KOPT-K1 (cell line): ENCODE results near the gene TBC1D22A.

ENCODE experiments used
- H3K27ac ChIP-seq: fragments of 200-600 bp; sonication (generic); 2 replicates; pipeline ENCODE4 v1.5.1; 2016; ENCODE audit warnings: antibody characterized with exemption, mild to moderate bottlenecking, low read depth, low read length; ENCODE audit not compliant: poor library complexity, severe bottlenecking
- H3K36me3 ChIP-seq: fragments of 200-600 bp; sonication (generic); 2 replicates; pipeline ENCODE4 v1.5.1; 2017; ENCODE audit warnings: antibody characterized with exemption, mild to moderate bottlenecking, low read length, moderate library complexity; ENCODE audit not compliant: insufficient read depth
- H3K9me3 ChIP-seq: fragments of 200-600 bp; sonication (generic); 2 replicates; pipeline ENCODE4 v1.5.1; 2017; ENCODE audit warnings: antibody characterized with exemption, low read length, mild to moderate bottlenecking; ENCODE audit not compliant: insufficient read depth, poor library complexity, severe bottlenecking

Gene TBC1D22A

GRCh38 chr22:47189056-47189916 lies 426.8 kb downstream of the TBC1D22A start:
- Histone ChIP-seq H3K9me3 (peaks cover 3% of the 10 kb centered on the region), H3K36me3 (no peaks in the 10 kb centered on the region), H3K27ac (no peak overlapping the region)

- Histone ChIP-seq H3K9me3 (peaks cover under 1% of the 10 kb centered on the region), H3K27ac (no peak overlapping the region), H3K36me3 (no peaks in the 10 kb centered on the region)
Observed at GRCh38 chr22:47190276-47190956, 428.0 kb downstream of the TBC1D22A start.

GRCh38 chr22:47190957-47191670 lies 428.7 kb downstream of the TBC1D22A start:
- Histone ChIP-seq H3K9me3 (no peaks in the 10 kb centered on the region), H3K36me3 (no peaks in the 10 kb centered on the region), H3K27ac (no peak overlapping the region)

GRCh38 chr22:47191671-47192650 lies 429.5 kb downstream of the TBC1D22A start:
- Histone ChIP-seq H3K36me3 (no peaks in the 10 kb centered on the region), H3K27ac (no peak overlapping the region), H3K9me3 (no peaks in the 10 kb centered on the region)

- Histone ChIP-seq H3K9me3 (no peaks in the 10 kb centered on the region), H3K36me3 (no peaks in the 10 kb centered on the region), H3K27ac (no peak overlapping the region)
Observed at GRCh38 chr22:47192651-47193437, 430.4 kb downstream of the TBC1D22A start.

- Histone ChIP-seq H3K36me3 (no peaks in the 10 kb centered on the region), H3K9me3 (no peaks in the 10 kb centered on the region), H3K27ac (no peak overlapping the region)
Observed at GRCh38 chr22:47193606-47194329, 431.3 kb downstream of the TBC1D22A start.

- H3K36me3 ChIP-seq = no peaks in the 10 kb centered on the region
Observed at GRCh38 chr22:47194476-47195155, 432.2 kb downstream of the TBC1D22A start.

GRCh38 chr22:47195156-47195483 lies 432.7 kb downstream of the TBC1D22A start:
- no peaks in the 10 kb centered on the region for H3K9me3 ChIP-seq

More at GRCh38 chr22:47194476-47195155, 432.2 kb downstream of the TBC1D22A start:
- Histone ChIP-seq H3K27ac (no peak overlapping the region), H3K9me3 (no peaks in the 10 kb centered on the region)

GRCh38 chr22:47195484-47196165 lies 433.2 kb downstream of the TBC1D22A start:
- Histone ChIP-seq H3K36me3 (no peaks in the 10 kb centered on the region), H3K9me3 (no peaks in the 10 kb centered on the region), H3K27ac (no peak overlapping the region)

More at GRCh38 chr22:47195156-47195483, 432.7 kb downstream of the TBC1D22A start:
- Histone ChIP-seq H3K36me3 (no peaks in the 10 kb centered on the region), H3K27ac (no peak overlapping the region)

- H3K36me3 ChIP-seq = no peaks in the 10 kb centered on the region
- H3K9me3 ChIP-seq = no peaks in the 10 kb centered on the region
- H3K27ac ChIP-seq = no peak overlapping the region
Observed at GRCh38 chr22:47196166-47196849, 433.9 kb downstream of the TBC1D22A start.

- H3K36me3 ChIP-seq = no peaks in the 10 kb centered on the region
- H3K27ac ChIP-seq = no peak overlapping the region
- no peaks in the 10 kb centered on the region for H3K9me3 ChIP-seq
Observed at GRCh38 chr22:47196881-47197772, 434.7 kb downstream of the TBC1D22A start.
